ENCODE results near the gene CBX1. TPM values are rescaled to one million over a fixed set of nuclear protein-coding genes. Genes with fewer than 3 reads are reported as not detected.

CBX1 gene
- total and polyA plus RNA-seq, 2 of the 13 experiments (the other 11 are each of a cell fraction or from before 2014, with no cell fraction given), result 17.8 to 108 TPM

GRCh38 chr17:48025040-48025903, 76.0 kb downstream of the CBX1 start (continued):
- TF ChIP-seq FOXA1 (IDR thresholded peaks at IDR 0.05) (no peak), FOXA1 (CRISPR knock-in tag; IDR thresholded peaks at IDR 0.05) (peak; percentile 33), EZH2 (conservative IDR thresholded peaks at IDR 0.05; ENCODE audit: low read depth, low read length) (no peak), ETS1 (CRISPR knock-in tag; IDR thresholded peaks at IDR 0.05) (no peak), ZBTB14 (CRISPR knock-in tag; IDR thresholded peaks at IDR 0.05) (no peak), ZC3H13 (CRISPR knock-in tag; IDR thresholded peaks at IDR 0.05) (no peak), ZNF639 (CRISPR knock-in tag; conservative IDR thresholded peaks at IDR 0.05) (no peak; the same call in 1 of the 2 replicates), ZNF225 (CRISPR knock-in tag; IDR thresholded peaks at IDR 0.05) (no peak), ZNF501 (CRISPR knock-in tag; IDR thresholded peaks at IDR 0.05) (no peak), ZNF264 (CRISPR knock-in tag; IDR thresholded peaks at IDR 0.05) (no peak), ZBTB10 (CRISPR knock-in tag; IDR thresholded peaks at IDR 0.05; ENCODE audit: borderline replicate concordance) (no peak), ZNF350 (CRISPR knock-in tag; IDR thresholded peaks at IDR 0.05; ENCODE audit: borderline replicate concordance, low read depth) (no peak), KDM2A (CRISPR knock-in tag; IDR thresholded peaks at IDR 0.05; ENCODE audit: borderline replicate concordance, low read depth) (peak; percentile 74; the same call in 1 of the 2 replicates), ZNF281 (CRISPR knock-in tag; IDR thresholded peaks at IDR 0.05; ENCODE audit: borderline replicate concordance) (no peak; the same call in 1 of the 2 replicates), YY1 (IDR thresholded peaks at IDR 0.05; ENCODE audit: insufficient read depth, insufficient replicate concordance, low read depth, low read length) (peak; percentile 71), GABPA (IDR thresholded peaks at IDR 0.05; ENCODE audit: low read depth, low read length) (no peak), GABPA (CRISPR knock-in tag; IDR thresholded peaks at IDR 0.05; ENCODE audit: low read depth) (no peak), ZNF513 (CRISPR knock-in tag; conservative IDR thresholded peaks at IDR 0.05) (0 out of 2 replicates have a peak, but pooled peaks have one; percentile 35)
